PFSK-1 (cell line): ENCODE results near the gene RWDD4.

Experiments used
- REST ChIP-seq, 2 experiments: IDR thresholded peaks; 2 replicates each; pipeline versions ENCODE4 v1.6.1 to v1.8.0; 2011 to 2012; ENCODE audit warnings: low read depth in 2 of 2, low read length in 2 of 2, control low read depth in 1 of 2, inconsistent platforms in 1 of 2, mild to moderate bottlenecking in 1 of 2, moderate library complexity in 1 of 2; ENCODE audit not compliant: insufficient read depth in 1 of 2
- TAF1 ChIP-seq: IDR thresholded peaks from 2 replicates; pipeline ENCODE4 v1.6.1; 2012; ENCODE audit warnings: low read length, control low read depth, borderline replicate concordance; ENCODE audit not compliant: insufficient read depth

DNA sequence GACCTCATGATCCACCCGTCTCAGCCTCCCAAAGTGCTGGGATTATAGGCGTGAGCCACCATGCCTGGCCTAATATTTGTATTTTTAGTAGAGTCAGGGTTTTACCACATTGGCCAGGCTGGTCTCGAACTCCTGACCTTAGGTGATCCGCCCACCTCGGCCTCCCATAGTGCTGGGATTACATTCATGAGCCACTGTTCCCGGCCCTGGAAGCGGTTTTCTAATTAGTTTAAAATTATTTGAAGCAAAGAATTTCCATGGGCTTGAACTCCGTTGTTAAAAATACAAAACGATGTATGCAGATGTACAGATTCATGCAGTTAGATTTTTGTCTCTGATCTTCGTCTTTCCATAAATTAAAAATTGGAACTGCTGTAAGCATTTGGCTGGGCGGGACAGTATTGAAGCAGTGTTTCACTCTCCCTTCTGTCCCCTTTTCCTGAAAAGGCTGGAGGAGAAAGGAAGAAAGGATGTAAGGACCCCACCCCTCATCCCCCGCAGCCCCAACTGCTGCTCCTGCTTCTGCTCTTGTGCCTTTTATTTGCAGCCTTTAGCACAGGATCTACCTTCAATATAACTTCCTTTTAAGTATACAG, 12.1 kb upstream of the RWDD4 start:
- TF ChIP-seq REST (IDR thresholded peaks at IDR 0.05; ENCODE audit: insufficient read depth in 1 of 2, low read depth in 2 of 2, low read length in 2 of 2) (no peak), TAF1 (no peak)
